Esophagus muscularis mucosa (tissue), 3 donors: ENCODE data around the gene GLIS1.

Experiments used
- CTCF ChIP-seq, 3 experiments: fragments of 200-600 bp in 2 of 3; fragments of 450-650 bp in 1 of 3; sonication (generic) in 2 of 3; IDR thresholded peaks; one replicate each; pipeline ENCODE4 v1.5.1; 2017 to 2019; ENCODE audit warnings: antibody characterized with exemption in 3 of 3, mild to moderate bottlenecking in 2 of 3, moderate library complexity in 1 of 3
- POLR2A ChIP-seq: fragments of 450-650 bp; IDR thresholded peaks from one replicate; pipeline ENCODE4 v1.6.1; 2017; ENCODE audit warnings: antibody characterized with exemption, moderate library complexity, mild to moderate bottlenecking, low read depth

GRCh38 chr1:53481456-53481855 lies 257.5 kb downstream of the GLIS1 start:
- no peak for TF ChIP-seq CTCF (IDR thresholded peaks at IDR 0.05)
- no peak for TF ChIP-seq POLR2A
